GM12875 (cell line): Measurements from ENCODE around the gene NEK10.
A peak's percentile ranks its signal among the peaks of the same experiment; 100 is the strongest.

Experiments
- H3K4me3 ChIP-seq: one replicate; pipeline ENCODE4 v1.5.1; 2011; ENCODE audit warnings: low read depth, low read length, control low read depth
- CTCF ChIP-seq: IDR thresholded peaks from 2 replicates; pipeline ENCODE4 v1.5.1; 2011; ENCODE audit warnings: low read depth, mild to moderate bottlenecking, control low read depth, inconsistent platforms, low read length, moderate library complexity, borderline replicate concordance; ENCODE audit not compliant: insufficient read depth

NEK10 gene

GRCh38 chr3:27275441-27275990 lies 93.7 kb downstream of the NEK10 start:
- TF ChIP-seq CTCF, result no peak

GRCh38 chr3:27271890-27272289 lies 97.3 kb downstream of the NEK10 start:
- H3K4me3 ChIP-seq, result no peak overlapping the region
- no peak for TF ChIP-seq CTCF

More at GRCh38 chr3:27275441-27275990, 93.7 kb downstream of the NEK10 start:
- no peak overlapping the region for H3K4me3 ChIP-seq

GRCh38 chr3:27254896-27255295 lies 114.3 kb downstream of the NEK10 start:
- no peak overlapping the region for H3K4me3 ChIP-seq
- TF ChIP-seq CTCF, result no peak

- TF ChIP-seq CTCF, result peak; percentile 45; the same call in 1 of the 2 replicates
- H3K4me3 ChIP-seq, result no peak overlapping the region
Observed at GRCh38 chr3:27253831-27254230, 115.4 kb downstream of the NEK10 start.

- no peak overlapping the region for H3K4me3 ChIP-seq
- no peak for TF ChIP-seq CTCF
Observed at GRCh38 chr3:27253391-27253790, 115.8 kb downstream of the NEK10 start.

GRCh38 chr3:27252646-27253045 lies 116.5 kb downstream of the NEK10 start:
- TF ChIP-seq CTCF, result no peak
- no peak overlapping the region for H3K4me3 ChIP-seq

- H3K4me3 ChIP-seq, result no peak overlapping the region
- no peak for TF ChIP-seq CTCF
Observed at GRCh38 chr3:27244374-27244773, 124.8 kb downstream of the NEK10 start.
